Sigmoid colon (tissue), 4 donors: ENCODE data around the gene SLC6A6.

Source experiments
- CTCF ChIP-seq, 4 experiments: fragments of 450-650 bp in 3 of 4; fragments of 200-600 bp in 1 of 4; IDR thresholded peaks; one replicate each; pipeline ENCODE4 v1.5.1; 2016 to 2019; ENCODE audit warnings: antibody characterized with exemption in 4 of 4, mild to moderate bottlenecking in 3 of 4, moderate library complexity in 2 of 4
- EP300 ChIP-seq, 4 donors: sonication (generic); formaldehyde crosslinking; IDR thresholded peaks; one replicate each; pipeline ENCODE4 v1.6.1; 2017; ENCODE audit warnings: antibody characterized with exemption in 4 of 4

GRCh38 chr3:14488286-14489041 lies 86.1 kb downstream of the SLC6A6 start:
- no peak for TF ChIP-seq CTCF (IDR thresholded peaks at IDR 0.05)
- no peak for TF ChIP-seq EP300 (IDR thresholded peaks at IDR 0.05)
